Tibial artery (tissue), 4 donors: ENCODE results near the gene LILRB3.

Experiments used
- DNase-seq, 2 donors: peaks; one replicate each; pipeline ENCODE4 v3.0.0-alpha.2; 2019
- H3K27ac ChIP-seq, 2 donors: fragments of 200-600 bp; sonication (generic) in 1 of 2; 1 replicate in 1 of 2; 2 replicates in 1 of 2; pipeline ENCODE4 v1.5.1; 2018 to 2019; ENCODE audit warnings: mild to moderate bottlenecking in 1 of 2
- H3K27me3 ChIP-seq, 2 donors: fragments of 200-600 bp; sonication (generic) in 1 of 2; one replicate each; pipeline versions ENCODE4 v1.5.1 to v1.6.0; 2016 to 2019
- H3K36me3 ChIP-seq, 3 donors: fragments of 200-600 bp; sonication (generic) in 2 of 3; one replicate each; pipeline ENCODE4 v1.5.1; 2016 to 2019; ENCODE audit warnings: mild to moderate bottlenecking in 2 of 3
- H3K4me1 ChIP-seq, 4 donors: fragments of 200-600 bp; sonication (generic) in 2 of 4; 1 replicate in 3 of 4; 2 replicates in 1 of 4; pipeline ENCODE4 v1.5.1; 2016 to 2019
- H3K4me3 ChIP-seq, 2 donors: fragments of 200-600 bp; sonication (generic) in 1 of 2; 1 replicate in 1 of 2; 2 replicates in 1 of 2; pipeline ENCODE4 v1.5.1; 2018 to 2019; ENCODE audit warnings: mild to moderate bottlenecking in 2 of 2
- H3K9me3 ChIP-seq, 3 donors: fragments of 200-600 bp; sonication (generic) in 1 of 3; one replicate each; pipeline ENCODE4 v1.5.1; 2016 to 2019
- intact Hi-C: fragments of 100-400 bp; cut with DNase I; formaldehyde crosslinking; loops from one replicate; pipeline ENCODE4 v1.15.0; 2023; ENCODE audit warnings: low total_unique reads
- TF ChIP-seq, protein P1 (sequence below), 2 experiments: fragments of 200-600 bp in 1 of 2; fragments of 450-650 bp in 1 of 2; IDR thresholded peaks; one replicate each; pipeline ENCODE4 v1.5.1; 2017 to 2019; ENCODE audit warnings: antibody characterized with exemption in 2 of 2, mild to moderate bottlenecking in 1 of 2, moderate library complexity in 1 of 2

Gene LILRB3

GRCh38 chr19:54262066-54262465 is 39.3 kb upstream of the LILRB3 start:
- Histone ChIP-seq H3K4me1 (no peaks in the 10 kb centered on the region), H3K27ac (no peak overlapping the region), H3K36me3 (no peaks in the 10 kb centered on the region), H3K9me3 (no peaks in the 10 kb centered on the region), H3K27me3 (peaks cover 0 to 4% of the 10 kb centered on the region in 2 donors), H3K4me3 (no peak overlapping the region)
- TF ChIP-seq, protein P1, sequence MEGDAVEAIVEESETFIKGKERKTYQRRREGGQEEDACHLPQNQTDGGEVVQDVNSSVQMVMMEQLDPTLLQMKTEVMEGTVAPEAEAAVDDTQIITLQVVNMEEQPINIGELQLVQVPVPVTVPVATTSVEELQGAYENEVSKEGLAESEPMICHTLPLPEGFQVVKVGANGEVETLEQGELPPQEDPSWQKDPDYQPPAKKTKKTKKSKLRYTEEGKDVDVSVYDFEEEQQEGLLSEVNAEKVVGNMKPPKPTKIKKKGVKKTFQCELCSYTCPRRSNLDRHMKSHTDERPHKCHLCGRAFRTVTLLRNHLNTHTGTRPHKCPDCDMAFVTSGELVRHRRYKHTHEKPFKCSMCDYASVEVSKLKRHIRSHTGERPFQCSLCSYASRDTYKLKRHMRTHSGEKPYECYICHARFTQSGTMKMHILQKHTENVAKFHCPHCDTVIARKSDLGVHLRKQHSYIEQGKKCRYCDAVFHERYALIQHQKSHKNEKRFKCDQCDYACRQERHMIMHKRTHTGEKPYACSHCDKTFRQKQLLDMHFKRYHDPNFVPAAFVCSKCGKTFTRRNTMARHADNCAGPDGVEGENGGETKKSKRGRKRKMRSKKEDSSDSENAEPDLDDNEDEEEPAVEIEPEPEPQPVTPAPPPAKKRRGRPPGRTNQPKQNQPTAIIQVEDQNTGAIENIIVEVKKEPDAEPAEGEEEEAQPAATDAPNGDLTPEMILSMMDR (IDR thresholded peaks at IDR 0.05), result no peak
- intact Hi-C loops, result no loop called here
- DNase-seq, result no peak

DNA sequence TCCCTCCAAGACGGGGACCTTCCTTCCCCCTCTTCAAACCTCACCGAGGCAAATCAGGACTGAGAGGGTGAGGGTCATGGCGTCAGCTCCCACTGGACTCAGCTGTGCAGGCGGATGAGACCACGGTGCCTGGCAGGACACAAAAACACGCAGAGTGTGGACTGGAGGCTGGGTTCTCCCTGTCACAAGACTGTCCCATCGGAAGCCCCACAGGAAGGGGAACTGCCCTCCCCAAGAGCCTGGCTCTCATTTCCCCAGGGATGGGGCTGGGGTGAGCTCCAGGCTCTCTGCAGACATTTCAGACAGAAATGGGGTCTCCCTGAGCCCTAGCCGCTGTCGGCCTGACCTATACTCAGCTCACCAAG is 34.3 kb upstream of the LILRB3 start, which contains the start of gene LILRB5:
TSS of gene LILRB5 (minus strand) at position 158 of the 365 bp plus-strand sequence. CDS start at position 78, 80 bp downstream.
- intact Hi-C loops, result no loop called here
- TF ChIP-seq, protein P1 (IDR thresholded peaks at IDR 0.05), result no peak
- Histone ChIP-seq H3K27me3 (peaks cover 0 to 52% of the 10 kb centered on the region in 2 donors), H3K4me1 (no peaks in the 10 kb centered on the region), H3K4me3 (peak within 1 kb of the TSS in 1 of 2 donors; percentile 16), H3K9me3 (no peaks in the 10 kb centered on the region), H3K36me3 (no peaks in the 10 kb centered on the region), H3K27ac (no peak within 1 kb of the TSS)
- peak in 1 of 2 donors; percentile 48 for DNase-seq

- Histone ChIP-seq H3K9me3 (no peaks in the 10 kb centered on the region), H3K27me3 (peaks cover 0 to 53% of the 10 kb centered on the region in 2 donors), H3K36me3 (no peaks in the 10 kb centered on the region), H3K4me1 (no peaks in the 10 kb centered on the region), H3K27ac (no peak overlapping the region), H3K4me3 (peak overlapping the region in 1 of 2 donors; percentile 16)
- no peak for DNase-seq
- TF ChIP-seq, protein P1 (IDR thresholded peaks at IDR 0.05), result no peak
- intact Hi-C loops, result no loop called here
Observed at GRCh38 chr19:54256250-54257115, 33.7 kb upstream of the LILRB3 start.

- peaks cover 0 to 53% of the 10 kb centered on the region in 2 donors for H3K27me3 ChIP-seq
- no peaks in the 10 kb centered on the region for H3K4me1 ChIP-seq
- no peak for DNase-seq
- TF ChIP-seq, protein P1 (IDR thresholded peaks at IDR 0.05), result no peak
- H3K27ac ChIP-seq, result no peak overlapping the region
- H3K9me3 ChIP-seq, result no peaks in the 10 kb centered on the region
- H3K36me3 ChIP-seq, result no peaks in the 10 kb centered on the region
- no peak overlapping the region for H3K4me3 ChIP-seq
- intact Hi-C loops, result no loop called here
Observed at GRCh38 chr19:54255105-54255775, 32.4 kb upstream of the LILRB3 start.

DNA sequence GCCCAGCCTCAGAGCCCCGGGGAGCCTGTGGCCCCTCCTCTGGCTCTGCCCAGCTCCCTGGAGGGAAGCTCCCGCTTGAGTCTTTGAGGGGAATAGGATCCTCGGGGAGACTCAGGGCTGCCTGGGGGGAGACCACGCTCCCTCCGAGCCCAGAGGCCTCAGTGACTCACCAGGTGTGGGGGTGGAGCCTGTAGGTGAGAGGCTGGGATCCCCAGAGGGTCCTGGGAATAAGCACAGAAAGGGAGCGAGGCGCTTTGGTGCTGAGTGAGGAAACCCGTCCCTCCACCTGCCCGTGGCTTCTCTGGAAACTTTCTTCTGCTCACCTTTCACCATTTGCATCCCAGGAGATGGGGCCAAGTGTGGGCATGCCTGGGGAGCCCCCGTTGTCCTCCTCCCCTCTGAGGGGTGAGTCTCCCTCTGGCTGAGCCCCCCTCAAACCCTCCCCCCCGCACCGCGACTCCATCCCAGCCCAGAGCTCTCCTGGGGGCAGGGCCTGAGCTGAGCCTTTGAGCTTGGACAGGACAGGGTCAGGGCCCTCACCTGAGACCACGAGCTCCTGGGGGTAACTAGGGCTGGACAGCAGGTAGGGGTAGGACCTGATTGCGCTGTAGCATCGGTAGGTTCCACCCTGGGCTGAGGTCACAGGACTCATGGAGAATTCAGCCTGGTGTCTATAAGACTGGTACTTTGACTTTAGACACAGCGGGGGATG is 31.5 kb upstream of the LILRB3 start:
- Histone ChIP-seq H3K27me3 (peaks cover 0 to 53% of the 10 kb centered on the region in 2 donors), H3K9me3 (no peaks in the 10 kb centered on the region), H3K27ac (no peak overlapping the region), H3K4me1 (no peaks in the 10 kb centered on the region), H3K36me3 (no peaks in the 10 kb centered on the region), H3K4me3 (no peak overlapping the region)
- DNase-seq, result no peak
- TF ChIP-seq, protein P1 (IDR thresholded peaks at IDR 0.05), result no peak
- intact Hi-C loops, result no loop called here
